Neural progenitor cell (in vitro differentiated cells): Measurements from ENCODE around the gene C11orf16. TPM values are rescaled to one million over a fixed set of nuclear protein-coding genes. Genes with fewer than 3 reads are reported as not detected.
"Not testable (repeated sequence)": the region's sequence is repeated elsewhere in the genome, so short reads cannot be mapped to it uniquely, and the experiment has no call there.

Source experiments
- DNase-seq: peaks from one replicate; pipeline ENCODE4 v3.0.0-alpha.2; 2016; ENCODE audit warnings: low spot score
- H2AFZ ChIP-seq: fragments of 200-600 bp; sonication (generic); replicated peaks from 2 replicates; pipeline ENCODE4 v1.6.1; 2016; ENCODE audit warnings: antibody characterized with exemption
- H3F3A ChIP-seq: fragments of 200-600 bp; sonication (generic); 2 replicates; pipeline ENCODE4 v1.6.1; 2016; ENCODE audit warnings: antibody characterized with exemption, low read depth
- H3K27ac ChIP-seq: fragments of 200-600 bp; sonication (generic); 2 replicates; pipeline ENCODE4 v1.5.1; 2016; ENCODE audit warnings: mild to moderate bottlenecking
- H3K27me3 ChIP-seq: fragments of 200-600 bp; sonication (generic); 2 replicates; pipeline ENCODE4 v1.6.1; 2016; ENCODE audit warnings: mild to moderate bottlenecking, moderate library complexity
- H3K36me3 ChIP-seq: fragments of 200-600 bp; sonication (generic); 2 replicates; pipeline ENCODE4 v1.5.1; 2016
- H3K4me1 ChIP-seq: fragments of 200-600 bp; sonication (generic); 2 replicates; pipeline ENCODE4 v1.6.1; 2016; ENCODE audit warnings: mixed run types
- H3K4me2 ChIP-seq: fragments of 200-600 bp; sonication (generic); 2 replicates; pipeline ENCODE4 v1.6.1; 2016
- H3K4me3 ChIP-seq: fragments of 200-600 bp; sonication (generic); 2 replicates; pipeline ENCODE4 v1.5.1; 2016
- H3K79me2 ChIP-seq: fragments of 200-600 bp; sonication (generic); 2 replicates; pipeline ENCODE4 v1.6.1; 2016; ENCODE audit warnings: low read depth
- H3K9ac ChIP-seq: fragments of 200-600 bp; sonication (generic); 2 replicates; pipeline ENCODE4 v1.6.1; 2016
- H3K9me3 ChIP-seq: fragments of 200-600 bp; sonication (generic); 2 replicates; pipeline ENCODE4 v1.5.1; 2016; ENCODE audit warnings: low read depth
- H4K20me1 ChIP-seq: fragments of 200-600 bp; sonication (generic); 2 replicates; pipeline ENCODE4 v1.6.1; 2016; ENCODE audit warnings: low read depth
- H3K27ac Mint-ChIP-seq: 3 replicates; pipeline ENCODE4 v1.8.0; 2021; ENCODE audit warnings: mixed read lengths
- H3K27me3 Mint-ChIP-seq: 2 replicates; pipeline ENCODE4 v1.8.0; 2022; ENCODE audit warnings: low read depth, mild to moderate bottlenecking, inconsistent platforms, moderate library complexity, mixed read lengths; ENCODE audit not compliant: insufficient read depth
- H3K36me3 Mint-ChIP-seq: 3 replicates; pipeline ENCODE4 v1.8.0; 2021; ENCODE audit warnings: mixed read lengths
- H3K4me1 Mint-ChIP-seq: 3 replicates; pipeline ENCODE4 v1.8.0; 2021; ENCODE audit warnings: mixed read lengths
- H3K4me3 Mint-ChIP-seq: 3 replicates; pipeline ENCODE4 v1.8.0; 2021; ENCODE audit warnings: mild to moderate bottlenecking, moderate library complexity, mixed read lengths
- H3K9me3 Mint-ChIP-seq: 3 replicates; pipeline ENCODE4 v1.8.0; 2020; ENCODE audit warnings: mixed read lengths
- CTCF ChIP-seq: fragments of 200-600 bp; sonication (generic); IDR thresholded peaks from 2 replicates; pipeline ENCODE4 v1.5.1; 2017; ENCODE audit warnings: antibody characterized with exemption, mild to moderate bottlenecking
- EZH2 ChIP-seq: fragments of 200-600 bp; sonication (generic); IDR thresholded peaks from 2 replicates; pipeline ENCODE4 v1.6.1; 2017; ENCODE audit warnings: antibody characterized with exemption, mild to moderate bottlenecking, moderate library complexity
- EZH2phosphoT487 ChIP-seq: fragments of 200-600 bp; sonication (generic); IDR thresholded peaks from 2 replicates; pipeline ENCODE4 v1.6.1; 2017; ENCODE audit warnings: antibody characterized with exemption
- total RNA-seq: library from RNA; depleted of rRNA; stranded (reverse); fragments of >200 nt; gene quantifications from 2 replicates; pipeline ENCODE4 v1.2.3, GENCODE V29; 2015; ENCODE audit warnings: low replicate concordance

Gene C11orf16
- total RNA-seq, 1 donor from 2014 or later: not detected

- H3K36me3 Mint-ChIP-seq: peaks cover 1% of the 10 kb centered on the region
- H3K9me3 Mint-ChIP-seq: peaks cover 16% of the 10 kb centered on the region
- no peak overlapping the region for H3K4me3 Mint-ChIP-seq
- no peak for DNase-seq
- no peaks in the 10 kb centered on the region for H3K27me3 ChIP-seq
- no peaks in the 10 kb centered on the region for H3K27me3 Mint-ChIP-seq
- H3K36me3 ChIP-seq: peaks cover 4% of the 10 kb centered on the region
- H3K9ac ChIP-seq: no peak overlapping the region
- H2AFZ ChIP-seq: no peak overlapping the region
- TF ChIP-seq CTCF (no peak), EZH2phosphoT487 (no peak), EZH2 (no peak)
- no peak overlapping the region for H3K4me3 ChIP-seq
- H3K4me1 ChIP-seq: peaks cover 23% of the 10 kb centered on the region
- no peak overlapping the region for H3K27ac Mint-ChIP-seq
- no peak overlapping the region for H3K27ac ChIP-seq
- no peaks in the 10 kb centered on the region for H3K4me1 Mint-ChIP-seq
- H4K20me1 ChIP-seq: no peaks in the 10 kb centered on the region
- no peaks in the 10 kb centered on the region for H3K79me2 ChIP-seq
- no peak overlapping the region for H3K4me2 ChIP-seq
- H3F3A ChIP-seq: no peaks in the 10 kb centered on the region
- no peaks in the 10 kb centered on the region for H3K9me3 ChIP-seq
These were observed 46.4 kb downstream of the C11orf16 start for GRCh38 chr11:8886322-8886721.

- H3K4me1 Mint-ChIP-seq, H3K4me3 Mint-ChIP-seq, H3K9me3 ChIP-seq, H3K27me3 ChIP-seq, H3K27ac Mint-ChIP-seq, DNase-seq, H3K4me2 ChIP-seq, H3K27ac ChIP-seq, H3K79me2 ChIP-seq, H3K9me3 Mint-ChIP-seq, H3K36me3 Mint-ChIP-seq, H3K9ac ChIP-seq, H2AFZ ChIP-seq, H4K20me1 ChIP-seq, H3K36me3 ChIP-seq, H3K27me3 Mint-ChIP-seq, H3F3A ChIP-seq, H3K4me3 ChIP-seq: not testable (repeated sequence)
- H3K4me1 ChIP-seq: peaks cover 33% of the 10 kb centered on the region
These were observed 51.2 kb downstream of the C11orf16 start for GRCh38 chr11:8881585-8881984.

GRCh38 chr11:8878771-8879170 is 54.0 kb downstream of the C11orf16 start:
- H3K4me3 ChIP-seq: no peak overlapping the region
- H3K36me3 ChIP-seq: no peaks in the 10 kb centered on the region
- no peak overlapping the region for H3K27ac Mint-ChIP-seq
- H3K9me3 ChIP-seq: no peaks in the 10 kb centered on the region
- no peak overlapping the region for H3K4me2 ChIP-seq
- no peak overlapping the region for H3K4me3 Mint-ChIP-seq
- no peak for DNase-seq
- H2AFZ ChIP-seq: no peak overlapping the region
- no peaks in the 10 kb centered on the region for H3K36me3 Mint-ChIP-seq
- no peaks in the 10 kb centered on the region for H3K27me3 Mint-ChIP-seq
- no peaks in the 10 kb centered on the region for H3F3A ChIP-seq
- H3K9ac ChIP-seq: no peak overlapping the region
- H3K27me3 ChIP-seq: no peaks in the 10 kb centered on the region
- peaks cover 2% of the 10 kb centered on the region for H3K4me1 Mint-ChIP-seq
- H3K4me1 ChIP-seq: peaks cover 31% of the 10 kb centered on the region
- H3K27ac ChIP-seq: no peak overlapping the region
- TF ChIP-seq EZH2phosphoT487 (no peak), CTCF (no peak), EZH2 (no peak)
- no peaks in the 10 kb centered on the region for H3K79me2 ChIP-seq
- H4K20me1 ChIP-seq: no peaks in the 10 kb centered on the region
- H3K9me3 Mint-ChIP-seq: peaks cover 4% of the 10 kb centered on the region

- no peak overlapping the region for H3K4me3 ChIP-seq
- Mint-ChIP-seq H3K27ac (no peak overlapping the region), H3K9me3 (peaks cover 4% of the 10 kb centered on the region), H3K36me3 (peaks cover 1% of the 10 kb centered on the region), H3K4me1 (peaks cover 19% of the 10 kb centered on the region), H3K4me3 (no peak overlapping the region), H3K27me3 (no peaks in the 10 kb centered on the region)
- H2AFZ ChIP-seq: no peak overlapping the region
- no peaks in the 10 kb centered on the region for H4K20me1 ChIP-seq
- no peaks in the 10 kb centered on the region for H3K36me3 ChIP-seq
- H3K79me2 ChIP-seq: peaks cover 15% of the 10 kb centered on the region
- no peaks in the 10 kb centered on the region for H3K9me3 ChIP-seq
- no peaks in the 10 kb centered on the region for H3K27me3 ChIP-seq
- H3F3A ChIP-seq: peaks cover 25% of the 10 kb centered on the region
- TF ChIP-seq EZH2phosphoT487 (no peak), CTCF (no peak)
- peaks cover 18% of the 10 kb centered on the region for H3K4me1 ChIP-seq
- no peak overlapping the region for H3K4me2 ChIP-seq
- DNase-seq: no peak
- no peak overlapping the region for H3K27ac ChIP-seq
- no peak overlapping the region for H3K9ac ChIP-seq
These were observed 58.9 kb downstream of the C11orf16 start for GRCh38 chr11:8873741-8874405.
